Measurements from ENCODE around the gene ERO1A. TPM values are rescaled to one million over a fixed set of nuclear protein-coding genes. Genes with fewer than 3 reads are reported as not detected.
A peak's percentile ranks its signal among the peaks of the same experiment; 100 is the strongest.

ERO1A gene
- total and polyA plus RNA-seq, 9 of the 15 experiments (the other 6 are each of a cell fraction or from before 2014, with no cell fraction given), result 11.0 to 46.2 (median 27.6) TPM

GRCh38 chr14:52695481-52696091, at the start of gene ERO1A (continued):
- TF ChIP-seq, protein P1, sequence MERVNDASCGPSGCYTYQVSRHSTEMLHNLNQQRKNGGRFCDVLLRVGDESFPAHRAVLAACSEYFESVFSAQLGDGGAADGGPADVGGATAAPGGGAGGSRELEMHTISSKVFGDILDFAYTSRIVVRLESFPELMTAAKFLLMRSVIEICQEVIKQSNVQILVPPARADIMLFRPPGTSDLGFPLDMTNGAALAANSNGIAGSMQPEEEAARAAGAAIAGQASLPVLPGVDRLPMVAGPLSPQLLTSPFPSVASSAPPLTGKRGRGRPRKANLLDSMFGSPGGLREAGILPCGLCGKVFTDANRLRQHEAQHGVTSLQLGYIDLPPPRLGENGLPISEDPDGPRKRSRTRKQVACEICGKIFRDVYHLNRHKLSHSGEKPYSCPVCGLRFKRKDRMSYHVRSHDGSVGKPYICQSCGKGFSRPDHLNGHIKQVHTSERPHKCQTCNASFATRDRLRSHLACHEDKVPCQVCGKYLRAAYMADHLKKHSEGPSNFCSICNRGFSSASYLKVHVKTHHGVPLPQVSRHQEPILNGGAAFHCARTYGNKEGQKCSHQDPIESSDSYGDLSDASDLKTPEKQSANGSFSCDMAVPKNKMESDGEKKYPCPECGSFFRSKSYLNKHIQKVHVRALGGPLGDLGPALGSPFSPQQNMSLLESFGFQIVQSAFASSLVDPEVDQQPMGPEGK (CRISPR knock-in tag; IDR thresholded peaks at IDR 0.05; ENCODE audit: borderline replicate concordance), result no peak
- TF ChIP-seq CHD1 (IDR thresholded peaks at IDR 0.05; ENCODE audit: low read length) (no peak), RAD21 (CRISPR knock-in tag; conservative IDR thresholded peaks at IDR 0.05 in 1 of 2, IDR thresholded peaks at IDR 0.05 in 1 of 2) (no peak), ZNF707 (CRISPR knock-in tag; conservative IDR thresholded peaks at IDR 0.05) (no peak), RHOXF2B (CRISPR knock-in tag; conservative IDR thresholded peaks at IDR 0.05) (no peak), CEBPG (CRISPR knock-in tag; IDR thresholded peaks at IDR 0.05) (no peak), CEBPG (tag; conservative IDR thresholded peaks at IDR 0.05 in 1 of 2, IDR thresholded peaks at IDR 0.05 in 1 of 2) (no peak), RFX7 (CRISPR knock-in tag; IDR thresholded peaks at IDR 0.05) (no peak), CCNT2 (IDR thresholded peaks at IDR 0.05; ENCODE audit: borderline replicate concordance, extremely low read depth, insufficient read length, low read depth, low read length) (peak; percentile 60), ATF2 (CRISPR knock-in tag; IDR thresholded peaks at IDR 0.05) (no peak), CTBP1 (IDR thresholded peaks at IDR 0.05; ENCODE audit: borderline replicate concordance) (0 out of 2 replicates have a peak, but pooled peaks have one; percentile 49), POLR2G (IDR thresholded peaks at IDR 0.05; ENCODE audit: low read depth, low read length) (peak; percentile 86), ZNF512 (tag; IDR thresholded peaks at IDR 0.05) (no peak), CBFA2T3 (IDR thresholded peaks at IDR 0.05) (no peak), RBBP5 (IDR thresholded peaks at IDR 0.05; ENCODE audit: borderline replicate concordance, insufficient read depth, low read length, poor library complexity, severe bottlenecking) (peak; percentile 39), ZNF316 (IDR thresholded peaks at IDR 0.05) (no peak), ZNF644 (tag; IDR thresholded peaks at IDR 0.05; ENCODE audit: low read depth) (no peak), SUPT5H (IDR thresholded peaks at IDR 0.05) (no peak), PYGO2 (tag; IDR thresholded peaks at IDR 0.05) (no peak), ZNF253 (CRISPR knock-in tag; conservative IDR thresholded peaks at IDR 0.05) (no peak), RB1 (IDR thresholded peaks at IDR 0.05; ENCODE audit: low read depth) (peak; percentile 72; the same call in 1 of the 2 replicates), ZFP1 (CRISPR knock-in tag; IDR thresholded peaks at IDR 0.05) (no peak)
- TF ChIP-seq, protein P2, sequence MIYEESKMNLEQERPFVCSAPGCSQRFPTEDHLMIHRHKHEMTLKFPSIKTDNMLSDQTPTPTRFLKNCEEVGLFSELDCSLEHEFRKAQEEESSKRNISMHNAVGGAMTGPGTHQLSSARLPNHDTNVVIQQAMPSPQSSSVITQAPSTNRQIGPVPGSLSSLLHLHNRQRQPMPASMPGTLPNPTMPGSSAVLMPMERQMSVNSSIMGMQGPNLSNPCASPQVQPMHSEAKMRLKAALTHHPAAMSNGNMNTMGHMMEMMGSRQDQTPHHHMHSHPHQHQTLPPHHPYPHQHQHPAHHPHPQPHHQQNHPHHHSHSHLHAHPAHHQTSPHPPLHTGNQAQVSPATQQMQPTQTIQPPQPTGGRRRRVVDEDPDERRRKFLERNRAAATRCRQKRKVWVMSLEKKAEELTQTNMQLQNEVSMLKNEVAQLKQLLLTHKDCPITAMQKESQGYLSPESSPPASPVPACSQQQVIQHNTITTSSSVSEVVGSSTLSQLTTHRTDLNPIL (CRISPR knock-in tag; IDR thresholded peaks at IDR 0.05), result no peak

Data from K562 (cell line).